Common myeloid progenitor, CD34-positive (primary cell): ENCODE results near the gene ABCG1.
A peak's percentile ranks its signal among the peaks of the same experiment; 100 is the strongest.

Experiments
- CTCF ChIA-PET: fragments of 350-600 bp; sonication (Branson Sonifier 250); formaldehyde crosslinking; loops from one replicate; lab custom pipeline; 2021; ENCODE audit warnings: antibody characterized with exemption; lab: Charles Lee
- POLR2A ChIA-PET: fragments of 350-600 bp; sonication (Branson Sonifier 250); formaldehyde crosslinking; loops from one replicate; lab custom pipeline; 2021; ENCODE audit warnings: antibody characterized with exemption; lab: Charles Lee
- DNase-seq, 3 donors: peaks; one replicate each; pipeline versions ENCODE4 v3.0.0 to v3.0.0-alpha.2; 2013
- H3K27ac ChIP-seq, 2 experiments: 1 replicate in 1 of 2; 2 replicates in 1 of 2; pipeline ENCODE4 v1.7.0; 2013; ENCODE audit warnings: inconsistent platforms in 2 of 2, low read length in 2 of 2, mild to moderate bottlenecking in 2 of 2, low read depth in 1 of 2, moderate library complexity in 1 of 2; ENCODE audit not compliant: severe bottlenecking in 2 of 2, insufficient read depth in 1 of 2, poor library complexity in 1 of 2
- H3K27me3 ChIP-seq, 5 experiments: replicated peaks in 2 of 5; 1 replicate in 3 of 5; 2 replicates in 2 of 5; pipeline versions ENCODE4 v1.6.1 to v1.7.0; 2013; ENCODE audit warnings: low read length in 4 of 5, mild to moderate bottlenecking in 2 of 5, moderate library complexity in 2 of 5, inconsistent platforms in 1 of 5; ENCODE audit not compliant: insufficient read depth in 5 of 5, control insufficient read depth in 4 of 5
- H3K36me3 ChIP-seq, 4 experiments: 1 replicate in 2 of 4; 2 replicates in 2 of 4; pipeline versions ENCODE4 v1.6.1 to v1.7.0; 2013; ENCODE audit warnings: low read length in 3 of 4, control low read depth in 1 of 4, mild to moderate bottlenecking in 1 of 4; ENCODE audit not compliant: control insufficient read depth in 4 of 4, insufficient read depth in 4 of 4
- H3K4me1 ChIP-seq, 4 experiments: 1 replicate in 3 of 4; 2 replicates in 1 of 4; pipeline versions ENCODE4 v1.6.1 to v1.7.1; 2013; ENCODE audit warnings: low read length in 3 of 4, mild to moderate bottlenecking in 3 of 4, control low read depth in 1 of 4, inconsistent platforms in 1 of 4, moderate library complexity in 1 of 4; ENCODE audit not compliant: control insufficient read depth in 4 of 4, insufficient read depth in 4 of 4; ENCODE audit errors: control extremely low read depth in 1 of 4
- H3K4me3 ChIP-seq, 7 experiments: 1 replicate in 4 of 7; 2 replicates in 3 of 7; pipeline versions ENCODE4 v1.5.1 to v1.7.0; 2013; ENCODE audit warnings: mild to moderate bottlenecking in 7 of 7, low read length in 6 of 7, moderate library complexity in 6 of 7, inconsistent platforms in 2 of 7, low read depth in 2 of 7, control low read depth in 1 of 7; ENCODE audit not compliant: insufficient read depth in 4 of 7, control insufficient read depth in 1 of 7; ENCODE audit errors: extremely low read depth in 1 of 7
- H3K9me3 ChIP-seq, 5 experiments: 1 replicate in 4 of 5; 2 replicates in 1 of 5; pipeline versions ENCODE4 v1.6.1 to v1.7.1; 2013; ENCODE audit warnings: low read length in 4 of 5, mild to moderate bottlenecking in 2 of 5, inconsistent platforms in 1 of 5, low read depth in 1 of 5, moderate library complexity in 1 of 5; ENCODE audit not compliant: control insufficient read depth in 4 of 5, insufficient read depth in 2 of 5; ENCODE audit errors: control extremely low read depth in 1 of 5
- WGBS: methylation state at CpG from one replicate; pipeline ENCODE4 v1.1.5; 2013; ENCODE audit not compliant: insufficient coverage; 5-methylcytosine and 5-hydroxymethylcytosine counted together

ABCG1 gene

DNA sequence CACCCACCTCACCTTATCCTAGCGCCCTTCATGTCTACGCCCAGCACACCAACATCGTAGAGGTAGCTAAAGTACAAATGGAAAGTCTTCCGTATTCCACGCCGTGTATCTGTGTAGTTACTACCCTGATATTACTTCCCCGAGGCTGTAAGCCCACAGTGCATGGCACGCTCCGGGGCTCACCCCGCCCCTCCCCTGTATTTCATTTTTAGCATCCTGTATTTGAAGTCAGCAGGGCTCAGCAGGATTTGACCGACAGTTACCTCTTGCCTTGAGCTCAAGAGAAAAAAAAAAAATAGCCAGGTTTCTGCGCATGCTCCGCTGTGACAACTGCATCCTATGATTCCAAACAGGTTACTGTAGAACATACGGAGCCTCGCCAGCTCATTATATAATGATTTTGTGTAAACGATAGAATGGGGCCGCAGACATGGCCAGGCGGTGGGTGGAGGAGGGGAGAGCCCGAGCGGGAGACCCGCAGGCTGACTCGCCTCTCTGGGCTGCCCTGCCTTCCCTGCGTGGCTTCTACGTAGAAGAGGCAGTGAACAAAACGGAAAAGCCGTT is 1.3 kb downstream of the ABCG1 start:
- H3K27me3 ChIP-seq = no peaks in the 10 kb centered on the region
- ChIA-PET POLR2A (interaction anchor here (0.7 to 2.7 kb wide), 11 partner anchors 9 to 72 kb away, joined by 3 to 23 read pairs (median 4); no protein-coding TSS in a partner anchor), CTCF (interaction anchor here (0.6 to 4.1 kb wide), 21 partner anchors 9 to 101 kb away, joined by 3 to 39 read pairs (median 5); no protein-coding TSS in a partner anchor)
- peak overlapping the region; percentile 54 to 66 for H3K27ac ChIP-seq
- peaks cover 0 to 9% (median under 1%) of the 10 kb centered on the region in 4 experiments for H3K36me3 ChIP-seq
- H3K4me1 ChIP-seq = peaks cover 8 to 37% (median 28%) of the 10 kb centered on the region in 4 experiments
- 0% methylated on average over 17 of the region's 26 CpGs for WGBS
- H3K4me3 ChIP-seq = peak overlapping the region; percentile 57 to 91 (median 80)
- H3K9me3 ChIP-seq = peaks cover 0 to 13% (median 5%) of the 10 kb centered on the region in 5 experiments
- peak; percentile 93 to 98 (median 98) for DNase-seq

DNA sequence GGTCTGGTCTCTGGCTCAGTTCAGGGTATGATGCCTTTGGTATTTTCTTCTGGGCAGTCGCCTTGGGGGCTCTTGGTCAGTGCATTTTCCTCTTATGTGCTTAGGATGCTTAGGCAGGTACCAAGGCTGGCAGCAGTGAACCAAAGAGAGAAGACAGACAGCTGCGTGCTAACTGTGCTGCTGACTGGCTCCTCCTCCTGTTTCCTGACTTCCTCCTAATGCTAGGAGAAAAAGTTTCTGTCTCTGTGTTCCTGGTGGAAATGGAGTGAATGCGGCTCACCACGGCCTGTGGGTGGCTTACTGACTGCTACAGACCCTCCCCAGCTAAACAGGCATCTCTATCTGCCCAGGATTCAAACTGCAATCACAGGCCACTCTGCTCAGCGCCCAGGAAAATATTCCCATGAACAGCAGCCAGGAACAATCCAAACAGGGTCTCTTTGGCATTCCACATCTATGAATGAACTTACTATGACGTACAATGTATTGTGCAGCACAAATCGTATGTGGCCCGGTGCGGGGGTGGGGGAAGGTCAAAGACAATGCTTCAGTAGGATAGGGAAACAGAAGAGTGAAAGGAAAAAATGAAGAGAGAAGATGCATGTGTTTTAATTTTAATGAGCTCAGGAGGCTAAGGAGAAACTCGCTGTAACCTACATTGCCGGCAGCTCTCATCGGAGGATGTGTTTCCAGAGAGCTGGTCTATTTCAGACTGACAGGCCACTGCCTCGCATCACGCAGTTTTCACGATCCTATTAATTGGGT is 2.8 kb downstream of the ABCG1 start:
- no peak overlapping the region for H3K27ac ChIP-seq
- H3K36me3 ChIP-seq = peaks cover 2 to 21% (median 13%) of the 10 kb centered on the region in 4 experiments
- H3K4me3 ChIP-seq = no peak overlapping the region
- no peaks in the 10 kb centered on the region for H3K27me3 ChIP-seq
- peaks cover 10 to 42% (median 29%) of the 10 kb centered on the region in 4 experiments for H3K4me1 ChIP-seq
- ChIA-PET CTCF (interaction anchor here (1.1 to 4.1 kb wide), 8 partner anchors 8 to 66 kb away, joined by 3 to 39 read pairs (median 9); no protein-coding TSS in a partner anchor), POLR2A (interaction anchor here (0.8 to 1.1 kb wide), 3 partner anchors 13 to 102 kb away, joined by 3 read pairs; no protein-coding TSS in a partner anchor)
- WGBS = 80% methylated on average over 12 of the region's 15 CpGs
- no peaks in the 10 kb centered on the region for H3K9me3 ChIP-seq
- no peak for DNase-seq

DNA sequence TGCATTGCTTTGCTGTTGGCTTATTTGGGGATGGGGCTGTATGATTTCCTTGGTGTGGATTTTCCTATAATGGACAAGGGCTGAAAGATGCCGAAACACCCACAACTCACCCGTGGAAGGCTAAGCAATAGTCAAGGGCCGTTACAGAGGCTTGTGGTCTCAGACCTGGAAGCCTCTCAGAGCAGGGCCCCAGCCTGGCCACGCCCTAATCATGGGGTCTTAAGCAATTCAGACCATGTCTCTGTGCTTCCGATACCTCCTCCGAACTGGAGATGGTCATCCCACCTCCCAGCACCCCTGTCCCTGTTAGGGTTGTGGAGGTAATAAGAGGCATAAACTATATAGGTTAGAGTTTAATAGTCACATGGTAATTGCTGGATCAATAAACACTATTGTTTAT is 3.4 kb downstream of the ABCG1 start:
- H3K9me3 ChIP-seq = no peaks in the 10 kb centered on the region
- no peak overlapping the region for H3K4me3 ChIP-seq
- DNase-seq = no peak
- H3K4me1 ChIP-seq = peaks cover 14 to 48% (median 34%) of the 10 kb centered on the region in 4 experiments
- H3K27me3 ChIP-seq = no peaks in the 10 kb centered on the region
- ChIA-PET CTCF (interaction anchor here (1.3 to 4.1 kb wide), 3 partner anchors 12 to 58 kb away, joined by 3 to 39 read pairs (median 10); no protein-coding TSS in a partner anchor), POLR2A (no interaction called here)
- no peak overlapping the region for H3K27ac ChIP-seq
- peaks cover 2 to 22% (median 14%) of the 10 kb centered on the region in 4 experiments for H3K36me3 ChIP-seq
- 92% methylated on average over 4 of the region's 6 CpGs for whole genome bisulfite sequencing

DNA sequence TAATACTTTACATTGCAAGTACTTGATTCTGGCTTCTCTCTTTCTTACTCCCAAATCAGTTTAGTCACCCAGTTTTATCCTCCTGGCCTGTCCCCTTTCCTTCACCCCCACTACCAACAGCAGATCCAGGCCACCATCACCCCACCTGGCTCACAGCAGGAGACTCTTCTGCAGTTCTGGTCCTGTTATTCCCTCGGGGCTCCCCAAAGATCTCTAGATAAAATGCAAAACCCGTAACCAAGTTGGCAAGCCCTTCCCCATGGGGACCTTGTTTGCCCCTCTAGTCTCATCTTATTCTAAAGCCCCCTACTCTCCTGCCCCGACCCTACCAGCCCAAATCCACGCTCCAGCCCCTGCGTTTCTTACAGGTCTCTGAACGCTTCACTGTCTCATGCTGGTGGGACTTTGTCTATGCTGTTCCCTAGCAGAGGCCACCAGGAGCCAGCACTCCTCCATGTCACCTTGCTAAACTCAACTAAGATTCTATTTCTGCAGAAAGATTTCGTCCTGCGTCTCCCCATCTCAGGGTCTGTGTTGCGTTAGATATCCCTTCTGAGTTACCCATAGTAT is 4.0 kb downstream of the ABCG1 start:
- Histone ChIP-seq H3K36me3 (peaks cover 2 to 22% (median 14%) of the 10 kb centered on the region in 4 experiments), H3K27me3 (no peaks in the 10 kb centered on the region), H3K4me3 (no peak overlapping the region), H3K4me1 (peaks cover 15 to 53% (median 39%) of the 10 kb centered on the region in 4 experiments), H3K9me3 (no peaks in the 10 kb centered on the region), H3K27ac (no peak overlapping the region)
- POLR2A ChIA-PET = no interaction called here
- CTCF ChIA-PET = interaction anchor here (1.9 to 2.5 kb wide), 2 partner anchors 11 to 59 kb away, joined by 6 to 10 read pairs; no protein-coding TSS in a partner anchor
- WGBS = 97% methylated on average over 9 of the region's 9 CpGs
- no peak for DNase-seq

DNA sequence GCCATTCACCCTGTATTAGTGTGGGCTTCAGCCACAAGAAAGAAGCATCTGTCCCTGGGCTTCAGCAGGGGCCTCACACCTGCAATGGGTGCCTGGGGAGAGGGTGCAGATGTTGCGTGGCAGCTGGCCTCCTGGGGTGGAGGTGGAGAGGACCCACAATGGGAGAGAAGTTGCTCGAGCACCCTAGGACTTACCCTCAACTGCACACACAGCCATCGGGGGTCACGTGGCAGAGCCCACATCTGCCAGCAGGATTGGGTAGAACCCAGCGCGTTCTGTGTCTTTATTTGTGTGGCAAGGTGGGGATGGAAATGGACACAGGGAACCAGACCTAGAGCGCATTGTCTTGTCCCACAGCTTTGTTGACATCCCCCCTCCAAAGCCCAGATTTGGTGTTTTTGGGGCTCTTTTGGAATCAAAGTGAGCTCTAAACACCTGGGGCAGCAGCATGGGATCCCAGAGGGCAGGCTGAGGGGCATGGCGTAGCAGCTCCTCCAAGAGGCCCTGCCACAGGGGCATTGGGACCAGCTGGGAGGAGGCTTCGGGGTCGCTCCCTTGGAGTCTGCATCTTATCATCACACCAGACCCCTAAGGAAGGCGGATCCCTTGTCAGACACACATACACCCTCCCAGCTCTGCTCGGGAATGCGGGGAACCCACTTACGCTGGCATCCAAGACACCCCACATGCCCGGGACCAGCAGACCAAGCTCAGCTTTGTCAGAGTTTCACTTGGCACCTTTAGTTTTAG is 5.1 kb downstream of the ABCG1 start:
- no peaks in the 10 kb centered on the region for H3K27me3 ChIP-seq
- H3K9me3 ChIP-seq = no peaks in the 10 kb centered on the region
- POLR2A ChIA-PET = interaction anchor here (0.5 kb wide), 1 partner anchor 160 kb away, joined by 4 read pairs; no protein-coding TSS in a partner anchor
- CTCF ChIA-PET = interaction anchor here (0.6 to 2.5 kb wide), 9 partner anchors 10 to 67 kb away, joined by 3 to 10 read pairs (median 4); no protein-coding TSS in a partner anchor
- H3K27ac ChIP-seq = no peak overlapping the region
- WGBS = 98% methylated on average over 7 of the region's 15 CpGs
- H3K36me3 ChIP-seq = peaks cover 2 to 22% (median 14%) of the 10 kb centered on the region in 4 experiments
- H3K4me3 ChIP-seq = no peak overlapping the region
- peaks cover 20 to 56% (median 45%) of the 10 kb centered on the region in 4 experiments for H3K4me1 ChIP-seq
- no peak for DNase-seq

DNA sequence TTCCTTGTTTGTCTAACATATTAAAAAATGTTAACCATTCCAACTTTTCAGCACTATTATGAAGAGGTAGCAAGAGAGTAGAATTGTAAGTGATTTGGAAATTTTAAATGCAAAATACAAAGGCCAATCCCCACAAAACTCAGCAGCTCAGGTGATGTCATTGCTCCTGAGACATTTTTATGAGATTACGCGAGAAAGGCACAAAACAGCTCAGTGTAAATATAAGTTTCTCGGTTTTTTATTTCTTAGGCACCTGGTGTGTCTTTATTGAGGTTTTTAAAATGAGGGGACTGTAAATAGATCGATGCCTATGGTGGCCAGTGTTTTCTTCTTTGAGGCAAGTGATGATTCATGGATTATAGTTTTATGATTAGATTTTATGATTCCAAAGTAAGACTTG is 6.1 kb downstream of the ABCG1 start:
- CTCF ChIA-PET = interaction anchor here (0.9 to 2.5 kb wide), 7 partner anchors 9 to 61 kb away, joined by 3 to 10 read pairs (median 3); no protein-coding TSS in a partner anchor
- Histone ChIP-seq H3K36me3 (peaks cover 2 to 22% (median 14%) of the 10 kb centered on the region in 4 experiments), H3K27ac (no peak overlapping the region), H3K9me3 (no peaks in the 10 kb centered on the region), H3K4me1 (peaks cover 22 to 61% (median 49%) of the 10 kb centered on the region in 4 experiments), H3K4me3 (no peak overlapping the region), H3K27me3 (no peaks in the 10 kb centered on the region)
- no peak for DNase-seq
- POLR2A ChIA-PET = no interaction called here
- 90% methylated on average over 3 of the region's 4 CpGs for WGBS
